IMR-90 (cell line): ENCODE results near the gene KBTBD4. TPM values are rescaled to one million over a fixed set of nuclear protein-coding genes. Genes with fewer than 3 reads are reported as not detected.

Source experiments
- ATAC-seq: fragments of 200-7000 bp; cut with Tn5 transposase; 2 replicates; pipeline ENCODE4 v1.9.1; 2020; ENCODE audit warnings: low read depth, mild to moderate bottlenecking, moderate library complexity
- BruUV-seq: library from RNA; stranded (reverse); fragments of 400-500 nt; replicated peaks from 2 replicates; lab custom pipeline; 2021; lab: Mats Ljungman, UMichigan
- CTCF ChIA-PET: fragments of 300-600 bp; formaldehyde crosslinking; extraction: SDS; loops from one replicate; lab custom pipeline; 2021; ENCODE audit warnings: antibody characterized with exemption; lab: Yijun Ruan, JAX
- POLR2A ChIA-PET: fragments of 300-600 bp; sonication (Branson Sonifier 250); formaldehyde crosslinking; loops from one replicate; lab custom pipeline; 2022; ENCODE audit warnings: antibody characterized with exemption; ENCODE audit not compliant: unreplicated experiment; lab: Charles Lee
- DNase-seq: peaks from one replicate; pipeline ENCODE4 v3.0.0; 2013
- H2AFZ ChIP-seq: replicated peaks from 2 replicates; pipeline ENCODE3; 2013; ENCODE audit warnings: low read length, mild to moderate bottlenecking; ENCODE audit not compliant: poor library complexity
- H2AK5ac ChIP-seq: 2 replicates; pipeline ENCODE4 v1.6.1; 2013; ENCODE audit warnings: low read depth, low read length, inconsistent platforms
- H2AK9ac ChIP-seq: replicated peaks from 2 replicates; pipeline ENCODE3; 2013; ENCODE audit warnings: mild to moderate bottlenecking, low read depth, low read length, moderate library complexity; ENCODE audit not compliant: poor library complexity
- H2BK120ac ChIP-seq: 2 replicates; pipeline ENCODE4 v1.6.1; 2013; ENCODE audit warnings: low read depth, low read length, inconsistent platforms
- H2BK15ac ChIP-seq: 3 replicates; pipeline ENCODE4 v1.6.1; 2013; ENCODE audit warnings: low read depth, low read length, inconsistent platforms
- H2BK20ac ChIP-seq: 2 replicates; pipeline ENCODE4 v1.6.1; 2013; ENCODE audit warnings: low read depth, mild to moderate bottlenecking, inconsistent platforms, low read length, moderate library complexity
- H2BK5ac ChIP-seq: 2 replicates; pipeline ENCODE4 v1.6.1; 2013; ENCODE audit warnings: mild to moderate bottlenecking, low read depth, low read length, inconsistent platforms; ENCODE audit not compliant: poor library complexity, severe bottlenecking
- H3K14ac ChIP-seq: replicated peaks from 2 replicates; pipeline ENCODE4 v1.6.1; 2013; ENCODE audit warnings: low read depth, low read length, inconsistent platforms
- H3K18ac ChIP-seq: 2 replicates; pipeline ENCODE4 v1.6.1; 2013; ENCODE audit warnings: low read depth, low read length, control low read depth
- H3K23ac ChIP-seq: 2 replicates; pipeline ENCODE4 v1.6.1; 2013; ENCODE audit warnings: low read depth, low read length, inconsistent platforms
- H3K27ac ChIP-seq: 2 replicates; pipeline ENCODE4 v1.5.1; 2013; ENCODE audit warnings: mild to moderate bottlenecking, control low read depth, low read length; ENCODE audit not compliant: insufficient read depth
- H3K27me3 ChIP-seq: 2 replicates; pipeline ENCODE4 v1.6.1; 2013; ENCODE audit warnings: low read length; ENCODE audit not compliant: control insufficient read depth, insufficient read depth
- H3K36me3 ChIP-seq: 2 replicates; pipeline ENCODE4 v1.6.1; 2013; ENCODE audit warnings: low read length, mixed read lengths; ENCODE audit not compliant: control insufficient read depth, insufficient read depth
- H3K4ac ChIP-seq: 2 replicates; pipeline ENCODE4 v1.6.1; 2013; ENCODE audit warnings: low read depth, low read length, inconsistent platforms
- H3K4me1 ChIP-seq: 2 replicates; pipeline ENCODE4 v1.6.1; 2013; ENCODE audit warnings: low read length, mixed read lengths; ENCODE audit not compliant: control insufficient read depth, insufficient read depth
- H3K4me2 ChIP-seq: 2 replicates; pipeline ENCODE4 v1.6.1; 2013; ENCODE audit warnings: low read depth, mild to moderate bottlenecking, control low read depth, low read length, moderate library complexity
- H3K4me3 ChIP-seq: 2 replicates; pipeline ENCODE4 v1.5.1; 2013; ENCODE audit warnings: low read depth, mild to moderate bottlenecking, control low read depth, low read length, moderate library complexity; ENCODE audit not compliant: insufficient read depth
- H3K56ac ChIP-seq: 2 replicates; pipeline ENCODE4 v1.6.1; 2013; ENCODE audit warnings: low read length, inconsistent platforms; ENCODE audit not compliant: insufficient read depth; ENCODE audit errors: extremely low read depth
- H3K79me1 ChIP-seq, 2 experiments: 2 replicates each; pipeline ENCODE4 v1.6.1; 2013; ENCODE audit warnings: low read length in 2 of 2, inconsistent platforms in 1 of 2, low read depth in 1 of 2
- H3K9ac ChIP-seq: 2 replicates; pipeline ENCODE4 v1.6.1; 2013; ENCODE audit warnings: low read depth, low read length, control low read depth
- H3K9me1 ChIP-seq: 2 replicates; pipeline ENCODE4 v1.6.1; 2013; ENCODE audit warnings: low read length, inconsistent platforms; ENCODE audit not compliant: insufficient read depth
- H3K9me3 ChIP-seq: 2 replicates; pipeline ENCODE4 v1.6.1; 2013; ENCODE audit warnings: low read length; ENCODE audit not compliant: control insufficient read depth, insufficient read depth
- H4K20me1 ChIP-seq: 2 replicates; pipeline ENCODE4 v1.6.1; 2013; ENCODE audit warnings: low read length, inconsistent platforms; ENCODE audit not compliant: insufficient read depth
- H4K5ac ChIP-seq: 2 replicates; pipeline ENCODE4 v1.6.1; 2013; ENCODE audit warnings: mild to moderate bottlenecking, low read depth, low read length, control low read depth
- H4K8ac ChIP-seq, 2 experiments: 2 replicates each; pipeline ENCODE4 v1.6.1; 2013; ENCODE audit warnings: low read depth in 2 of 2, low read length in 2 of 2, control low read depth in 1 of 2, inconsistent platforms in 1 of 2
- H4K91ac ChIP-seq: 2 replicates; pipeline ENCODE4 v1.6.1; 2013; ENCODE audit warnings: low read depth, low read length, inconsistent platforms; ENCODE audit not compliant: insufficient read depth
- CHD1 ChIP-seq: IDR thresholded peaks from 2 replicates; pipeline ENCODE4 v1.6.1; 2012; ENCODE audit warnings: low read depth, low read length, improper control_type of control experiment
- MAZ ChIP-seq: IDR thresholded peaks from 2 replicates; pipeline ENCODE4 v1.6.1; 2012; ENCODE audit warnings: low read depth, mild to moderate bottlenecking, low read length, improper control_type of control experiment, moderate library complexity, borderline replicate concordance
- NFE2L2 ChIP-seq: fragments of 150-350 bp; IDR thresholded peaks from 2 replicates; pipeline ENCODE4 v1.6.1; 2016; ENCODE audit warnings: low read depth, mild to moderate bottlenecking, low read length
- POLR2A ChIP-seq: IDR thresholded peaks from 2 replicates; pipeline ENCODE4 v1.6.1; 2012; ENCODE audit warnings: mild to moderate bottlenecking, low read depth, low read length
- WGBS, 2 experiments: methylation state at CpG; one replicate each; pipeline versions ENCODE4 v1.1.5 to v1.1.7; 2013; ENCODE audit warnings: missing lambda C conversion rate in 2 of 2; ENCODE audit not compliant: insufficient read length in 1 of 2; ENCODE audit errors: extremely low coverage in 2 of 2; 5-methylcytosine and 5-hydroxymethylcytosine counted together
- dilution Hi-C: fragments of 300-500 bp; cut with HindIII; formaldehyde crosslinking; loops from one replicate; pipeline ENCODE4 v1.14.3; 2018; ENCODE audit warnings: low sequenced_read_pairs; ENCODE audit not compliant: unreplicated experiment
- in situ Hi-C: fragments of 300-500 bp; cut with MboI; formaldehyde crosslinking; loops from 3 replicates; pipeline ENCODE4 v1.14.3; 2019; ENCODE audit warnings: low sequenced_read_pairs, inconsistent platforms, mixed read lengths
- intact Hi-C: fragments of 100-400 bp; cut with micrococcal nuclease; formaldehyde crosslinking; loops from 2 replicates; pipeline ENCODE4 v1.10.0; 2022
- polyA plus RNA-seq, 3 experiments: library from polyadenylated mRNA; depleted of rRNA; stranded (reverse); fragments of >200 nt; gene quantifications; 2 replicates each; pipeline ENCODE4 v1.2.3, GENCODE V29; 2012; ENCODE audit warnings: low replicate concordance in 1 of 3
- total RNA-seq: library from RNA; depleted of rRNA; stranded (reverse); fragments of >200 nt; gene quantifications from 2 replicates; pipeline ENCODE4 v1.2.3, GENCODE V29; 2012

The KBTBD4 gene
- total and polyA plus RNA-seq, 2 of the 4 experiments (the other 2 are of a cell fraction) = 14.9 to 41.6 TPM

- H2BK15ac ChIP-seq = no peak overlapping the region
- H3K27me3 ChIP-seq = no peaks in the 10 kb centered on the region
- BruUV-seq = no TSS peak
- no peak overlapping the region for H2BK20ac ChIP-seq
- H3K56ac ChIP-seq = no peak overlapping the region
- CTCF ChIA-PET = no interaction called here
- TF ChIP-seq NFE2L2 (no peak), MAZ (no peak), POLR2A (no peak), CHD1 (no peak)
- no peak overlapping the region for H3K4ac ChIP-seq
- no peak overlapping the region for H2BK5ac ChIP-seq
- H3K4me2 ChIP-seq = no peak overlapping the region
- H3K9ac ChIP-seq = no peak overlapping the region
- no peak overlapping the region for H2BK120ac ChIP-seq
- POLR2A ChIA-PET = no interaction called here
- no peak for DNase-seq
- no peak overlapping the region for H3K23ac ChIP-seq
- no peak overlapping the region for H2AK9ac ChIP-seq
- H4K8ac ChIP-seq = no peak overlapping the region
- H2AK5ac ChIP-seq = no peak overlapping the region
- H3K4me3 ChIP-seq = no peak overlapping the region
- peaks cover 8% of the 10 kb centered on the region for H3K4me1 ChIP-seq
- dilution Hi-C loops (no loop called here), in situ Hi-C loops (loop anchor here (10.0 kb wide), 1 partner anchor 127 kb away; no protein-coding TSS in a partner anchor), intact Hi-C loops (no loop called here)
- H3K18ac ChIP-seq = no peak overlapping the region
- no peak overlapping the region for H2AFZ ChIP-seq
- H3K9me3 ChIP-seq = no peaks in the 10 kb centered on the region
- H4K91ac ChIP-seq = no peak overlapping the region
- peaks cover 6% of the 10 kb centered on the region for H3K9me1 ChIP-seq
- H3K36me3 ChIP-seq = peaks cover 4% of the 10 kb centered on the region; the same call in 1 of the 2 replicates
- ATAC-seq = no peak
- WGBS, 2 experiments = 90% methylated on average over 2 of the region's 6 CpGs; no CpG with 5 or more reads in 1 of the 2 experiments
- peaks cover 7% of the 10 kb centered on the region; the same call in 1 of the 2 replicates for H4K20me1 ChIP-seq
- H3K14ac ChIP-seq = no peak overlapping the region
- no peaks in the 10 kb centered on the region for H3K79me1 ChIP-seq
- no peak overlapping the region for H4K5ac ChIP-seq
- H3K27ac ChIP-seq = no peak overlapping the region
Measured at GRCh38 chr11:47611348-47611794, 32.6 kb upstream of the KBTBD4 start.
